HG03520 (cell line): ENCODE results near the gene ACOT11.
"Not testable (repeated sequence)": the region's sequence is repeated elsewhere in the genome, so short reads cannot be mapped to it uniquely, and the experiment has no call there.

Source experiments
- ATAC-seq: cut with Tn5 transposase; IDR thresholded peaks from one replicate; pipeline ENCODE4 v1.9.1; 2021; ENCODE audit warnings: mild to moderate bottlenecking, moderate library complexity; ENCODE audit not compliant: unreplicated experiment

Gene ACOT11

DNA sequence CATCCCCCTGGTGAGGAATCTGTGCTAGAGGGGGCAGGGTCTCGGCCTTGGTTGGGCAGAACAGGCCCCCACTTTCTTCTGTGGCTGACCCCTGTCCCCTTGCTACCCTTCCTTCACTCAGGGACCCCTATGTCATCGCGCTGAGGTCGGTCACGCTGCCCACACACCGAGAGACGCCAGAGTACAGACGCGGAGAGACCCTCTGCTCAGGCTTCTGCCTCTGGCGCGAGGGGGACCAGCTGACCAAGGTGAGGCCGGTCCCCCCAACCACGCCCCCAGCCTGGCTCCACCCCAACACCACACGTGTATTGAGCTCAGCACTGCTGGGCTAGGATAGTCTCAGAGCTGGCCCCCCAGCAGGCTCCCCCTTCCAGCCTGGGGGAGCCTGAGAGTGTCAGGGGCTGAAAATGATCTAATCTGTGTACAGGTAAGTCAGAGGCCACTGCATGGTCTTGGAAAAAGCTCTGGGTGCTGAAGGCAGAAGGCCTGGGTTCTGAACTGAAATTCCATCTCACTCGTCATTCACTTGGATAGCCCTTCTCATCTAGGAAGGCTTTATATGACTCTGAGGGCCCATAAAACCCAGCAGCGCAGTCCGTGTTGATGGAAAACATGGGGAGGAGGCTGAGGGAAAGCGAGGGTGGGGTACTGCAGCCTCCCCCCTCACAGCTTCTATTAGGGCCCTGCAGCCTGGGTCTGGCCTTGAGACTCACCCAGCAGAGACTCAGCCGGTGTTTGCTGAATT is 60.0 kb downstream of the ACOT11 start:
- ATAC-seq: no peak

DNA sequence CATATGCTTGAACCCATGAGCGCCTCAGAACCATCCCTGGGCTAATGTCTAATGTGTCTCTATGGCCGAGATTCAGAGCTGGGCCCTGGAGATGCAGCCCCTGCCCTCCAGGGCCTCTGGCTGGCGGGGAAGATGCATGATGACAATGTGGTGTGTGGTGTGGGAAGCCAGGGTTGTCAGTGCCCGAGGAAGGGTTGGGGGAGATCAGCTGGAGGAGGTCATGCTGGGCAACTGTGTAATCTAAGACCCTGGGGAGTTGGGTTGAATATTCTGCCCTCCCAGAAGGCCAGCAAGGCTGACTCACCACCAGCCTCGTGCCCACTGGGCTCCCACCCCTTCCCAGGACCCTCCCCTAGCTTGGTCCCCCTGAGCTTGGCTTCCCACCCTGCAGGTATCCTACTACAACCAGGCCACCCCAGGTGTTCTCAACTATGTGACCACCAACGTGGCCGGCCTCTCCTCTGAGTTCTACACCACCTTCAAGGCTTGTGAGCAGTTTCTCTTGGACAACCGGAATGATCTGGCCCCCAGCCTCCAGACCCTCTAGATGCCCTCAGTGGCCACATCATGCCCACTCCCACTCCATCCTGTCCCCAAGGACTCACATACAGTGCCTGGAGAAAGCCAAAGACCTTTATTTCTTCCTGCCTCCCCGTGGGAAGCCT is 60.7 kb downstream of the ACOT11 start:
- no peak for ATAC-seq

DNA sequence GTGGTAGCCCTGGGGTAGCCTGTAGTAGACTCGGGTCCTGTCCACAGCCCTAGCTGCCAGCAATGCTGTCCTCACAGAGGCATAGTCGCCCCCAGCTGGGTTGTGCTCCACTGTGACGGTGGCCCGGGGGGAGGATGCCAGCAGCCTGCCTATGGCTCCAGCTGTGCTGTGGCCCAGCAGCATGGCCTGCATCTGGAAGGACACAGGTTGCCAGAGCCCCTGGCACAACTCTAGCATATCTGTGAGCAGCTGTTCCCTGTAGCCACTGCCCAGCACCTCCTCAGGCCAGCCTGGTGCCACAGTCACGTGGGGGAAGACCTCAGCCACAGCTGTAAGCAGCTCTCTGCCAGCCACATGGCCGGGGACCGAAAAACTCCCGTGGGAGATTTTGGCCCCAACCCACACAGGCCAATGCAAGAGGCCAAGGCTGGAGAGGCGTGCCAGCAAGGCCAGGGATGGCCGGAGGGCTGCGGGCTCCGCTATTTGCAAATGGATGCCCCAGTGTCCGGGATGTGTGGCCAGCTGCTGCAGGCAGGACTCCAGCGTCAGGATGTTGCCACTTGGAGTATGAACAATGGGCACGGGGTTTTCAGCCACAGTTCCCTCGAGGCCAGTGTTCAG is 61.4 kb downstream of the ACOT11 start:
- ATAC-seq: no peak

DNA sequence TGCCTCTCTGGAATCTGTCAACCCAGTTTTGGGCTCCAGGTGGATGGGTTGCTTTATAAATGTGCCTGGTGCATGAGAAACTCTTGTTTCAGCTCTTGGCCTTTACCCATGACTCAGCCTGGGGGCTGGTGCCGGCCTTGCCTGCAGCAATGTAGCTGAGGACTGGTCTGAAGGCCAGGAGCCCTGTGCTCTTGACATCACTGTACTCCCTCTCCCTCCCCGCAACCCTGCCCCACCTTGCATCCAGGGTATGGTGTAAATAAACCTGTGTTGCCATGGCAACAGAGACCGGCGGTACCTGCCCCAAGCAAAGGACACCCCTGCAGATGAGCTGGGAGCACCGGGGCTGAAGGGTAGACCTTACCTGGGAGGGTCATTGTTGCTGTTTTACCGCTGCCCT is 62.0 kb downstream of the ACOT11 start:
- ATAC-seq: no peak

DNA sequence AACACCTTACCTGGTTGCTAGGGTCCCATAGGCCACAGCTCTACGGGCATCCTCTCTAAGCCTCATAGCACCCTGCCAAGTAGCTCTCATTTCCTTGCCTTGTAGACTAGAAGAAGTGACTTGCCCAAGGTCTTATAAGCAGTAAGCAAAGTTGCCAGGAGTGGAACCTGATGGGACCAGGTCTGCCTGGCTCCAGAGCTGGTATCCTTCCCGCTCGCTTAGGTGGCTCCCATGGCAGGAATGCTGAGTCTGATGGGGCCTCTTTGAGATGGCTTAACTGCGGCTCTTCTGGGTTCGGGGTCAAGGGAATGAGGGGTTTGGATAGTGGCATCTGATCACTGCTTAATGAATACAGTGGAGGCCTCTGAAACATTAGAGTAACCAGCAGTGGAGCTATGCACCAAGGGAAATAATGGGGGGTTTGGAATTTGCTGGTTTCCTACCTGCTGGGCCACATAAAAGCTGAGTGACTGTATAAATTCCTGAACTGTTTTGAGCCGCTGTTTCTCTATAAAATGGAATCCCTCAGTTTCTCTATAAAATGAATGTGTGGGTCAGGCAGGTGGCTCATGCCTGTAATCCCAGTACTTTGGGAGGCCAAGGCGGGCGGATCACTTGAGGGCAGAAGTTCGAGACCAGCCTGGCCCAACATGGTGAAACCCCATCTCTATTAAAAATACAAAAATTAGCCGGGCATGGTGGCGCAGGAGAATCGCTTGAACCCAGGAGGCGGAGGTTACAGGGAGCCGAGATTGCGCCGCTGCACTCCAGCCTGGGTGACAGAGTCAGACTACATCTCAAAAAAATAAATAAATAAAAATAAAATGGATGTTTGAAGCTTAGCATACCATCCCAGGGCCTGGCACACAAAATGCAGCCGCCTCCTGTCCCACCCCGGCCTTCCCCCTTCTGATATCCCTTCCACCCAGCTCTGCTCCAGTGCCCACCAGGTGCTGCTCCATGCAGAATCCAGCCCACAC is 62.9 kb downstream of the ACOT11 start:
- ATAC-seq: no peak

DNA sequence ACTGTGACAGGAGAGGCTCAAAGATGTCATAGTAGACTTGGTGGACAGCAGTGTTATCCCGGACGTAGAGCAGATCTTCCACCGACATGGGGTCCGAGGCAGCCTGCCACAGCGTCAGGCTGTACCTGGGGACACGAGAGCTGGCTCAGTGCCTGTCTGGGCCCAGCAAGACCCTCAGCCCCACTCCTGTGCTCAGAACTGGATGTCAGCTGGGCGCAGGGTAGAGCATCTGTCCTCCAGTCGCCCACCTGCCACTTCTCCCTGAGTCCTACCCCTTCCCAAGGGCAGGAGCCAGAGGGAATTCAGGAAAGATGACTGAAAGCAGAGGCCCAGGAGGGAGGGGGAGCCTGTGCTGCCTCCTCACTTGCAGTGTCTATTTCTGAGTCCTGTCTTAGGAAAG is 63.6 kb downstream of the ACOT11 start:
- ATAC-seq: no peak

DNA sequence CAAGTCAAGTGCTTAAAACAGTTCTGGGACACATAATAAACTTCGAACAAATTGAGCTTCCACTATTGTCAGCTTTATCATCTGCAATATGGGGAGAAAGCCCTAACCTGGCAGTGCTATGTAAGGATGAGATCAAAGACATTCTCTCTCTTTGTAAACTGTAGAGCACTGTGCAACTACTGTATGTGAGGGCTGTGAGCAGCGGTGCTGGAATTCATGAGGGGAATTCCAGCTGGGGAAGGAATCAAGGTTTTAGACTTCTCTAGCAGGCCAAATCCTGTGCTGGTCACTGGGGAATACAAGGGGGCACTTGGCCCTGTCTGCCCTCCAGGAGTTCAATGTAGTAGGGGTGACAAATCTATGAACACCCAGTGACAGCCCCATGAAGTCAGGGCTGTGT is 66.0 kb downstream of the ACOT11 start:
- ATAC-seq: no peak

DNA sequence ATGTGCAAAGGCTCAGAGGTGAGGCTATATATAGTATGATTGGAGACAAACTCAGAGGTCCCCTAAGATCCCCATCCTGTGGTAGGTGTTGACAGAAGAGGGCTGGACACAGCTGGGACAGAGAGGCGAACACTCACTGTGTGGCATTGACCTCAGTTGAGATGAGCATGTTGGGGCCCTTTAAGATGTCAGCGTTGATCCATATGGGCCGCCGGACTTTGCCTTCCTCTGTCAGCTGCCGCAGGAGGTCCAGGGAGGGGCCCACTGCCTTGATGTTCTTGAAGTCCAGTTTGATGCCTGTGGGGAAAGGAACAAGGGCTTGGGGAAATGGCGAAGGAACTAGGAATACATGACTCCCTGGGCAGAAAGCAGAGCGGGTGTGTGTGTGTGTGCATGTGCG is 66.5 kb downstream of the ACOT11 start:
- no peak for ATAC-seq

DNA sequence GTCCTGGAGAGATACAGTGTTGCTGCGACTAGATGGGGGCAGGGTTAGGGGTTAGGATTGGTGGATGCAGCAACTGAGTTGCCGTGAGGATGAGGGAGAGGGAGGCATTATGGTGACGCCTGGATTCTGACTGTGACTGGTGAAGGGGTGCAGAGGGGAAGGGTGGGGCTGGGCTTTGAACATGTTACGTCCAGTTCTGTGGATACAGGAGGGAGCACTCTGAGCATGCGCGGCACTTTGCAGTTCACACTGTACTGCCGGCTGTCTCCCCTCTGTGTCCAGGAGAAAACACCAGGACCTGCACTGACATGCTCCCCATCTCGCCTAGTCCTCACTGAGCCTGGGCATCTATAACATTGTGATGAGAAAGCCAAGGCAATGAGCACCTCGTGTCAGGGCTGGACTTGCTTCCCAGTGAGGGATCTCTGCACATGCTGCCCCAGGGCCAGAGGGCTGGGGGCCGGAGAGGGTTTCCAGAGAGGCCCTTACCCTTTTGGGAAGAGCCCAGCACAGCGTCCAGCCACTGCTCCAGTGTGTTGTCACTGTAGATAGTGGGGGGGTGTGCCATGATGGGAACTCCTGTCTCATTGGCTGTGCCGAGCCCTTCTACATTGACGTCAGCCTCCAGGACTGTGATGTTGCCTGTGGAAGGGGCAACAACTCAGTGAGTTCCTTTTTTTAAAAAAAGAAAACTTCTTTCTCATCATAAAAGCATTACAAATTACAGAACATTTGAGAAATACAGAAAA is 67.7 kb downstream of the ACOT11 start:
- ATAC-seq: no peak

DNA sequence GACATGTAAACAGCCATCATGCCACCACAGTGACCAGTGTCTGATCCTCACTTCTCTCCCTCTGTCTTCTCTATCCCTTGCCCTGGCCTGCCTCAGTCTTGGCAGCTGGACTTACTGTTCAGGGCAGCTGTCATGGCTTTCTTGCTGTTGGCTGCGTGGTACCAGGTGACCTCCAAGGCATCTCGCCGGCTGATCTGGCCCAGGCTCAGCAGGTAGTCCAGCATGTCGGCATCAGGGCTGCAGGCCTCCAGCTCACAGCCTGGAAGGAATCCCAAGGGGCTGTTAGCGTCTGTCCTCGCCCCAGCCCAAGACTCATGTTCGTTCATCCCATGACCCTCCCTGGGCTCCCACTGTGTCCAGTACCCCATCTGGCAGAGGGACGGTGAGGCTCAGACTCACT is 71.7 kb downstream of the ACOT11 start:
- no peak for ATAC-seq

DNA sequence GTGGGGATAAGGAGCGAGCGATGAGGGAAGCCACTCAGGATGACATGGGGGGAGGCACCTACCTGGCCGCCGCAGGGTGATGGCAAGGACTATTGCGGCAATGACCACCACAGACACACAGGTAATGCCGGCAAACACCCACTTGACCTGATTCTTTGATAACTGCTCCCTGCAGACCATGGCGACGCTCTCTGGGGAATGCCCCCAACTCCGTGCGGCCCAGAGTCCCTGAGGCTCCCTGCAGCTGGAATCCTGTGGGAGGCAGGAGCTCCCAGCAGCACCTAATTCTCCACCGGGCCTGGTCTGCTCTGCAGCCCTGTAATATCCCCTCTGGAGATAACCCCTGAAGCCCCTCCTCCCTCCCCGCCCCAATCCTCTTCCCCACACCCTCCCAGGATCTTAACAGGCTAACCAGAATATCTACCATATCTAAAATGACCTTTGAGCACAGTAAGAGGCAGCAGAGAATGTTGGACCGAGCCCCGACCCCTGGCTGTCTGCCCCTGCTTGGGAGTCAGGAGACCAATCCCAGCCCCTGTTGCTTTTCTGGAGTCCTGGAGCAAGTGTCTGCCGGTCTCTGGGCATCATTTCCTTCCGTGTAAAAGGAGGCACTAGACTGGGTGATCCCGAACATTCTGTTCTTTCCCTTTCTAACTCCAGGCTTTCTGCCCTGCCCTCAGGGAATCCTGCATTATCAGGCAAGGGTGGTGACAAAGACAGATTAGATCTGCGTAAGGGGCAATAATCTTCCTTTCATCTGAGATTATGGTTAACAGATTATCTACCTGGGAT is 75.4 kb downstream of the ACOT11 start, which contains the start of gene FAM151A:
FAM151A (minus strand) TSS at position 310 of the 792 bp plus-strand sequence; CDS start at position 180, 130 bp downstream.
- no peak for ATAC-seq

DNA sequence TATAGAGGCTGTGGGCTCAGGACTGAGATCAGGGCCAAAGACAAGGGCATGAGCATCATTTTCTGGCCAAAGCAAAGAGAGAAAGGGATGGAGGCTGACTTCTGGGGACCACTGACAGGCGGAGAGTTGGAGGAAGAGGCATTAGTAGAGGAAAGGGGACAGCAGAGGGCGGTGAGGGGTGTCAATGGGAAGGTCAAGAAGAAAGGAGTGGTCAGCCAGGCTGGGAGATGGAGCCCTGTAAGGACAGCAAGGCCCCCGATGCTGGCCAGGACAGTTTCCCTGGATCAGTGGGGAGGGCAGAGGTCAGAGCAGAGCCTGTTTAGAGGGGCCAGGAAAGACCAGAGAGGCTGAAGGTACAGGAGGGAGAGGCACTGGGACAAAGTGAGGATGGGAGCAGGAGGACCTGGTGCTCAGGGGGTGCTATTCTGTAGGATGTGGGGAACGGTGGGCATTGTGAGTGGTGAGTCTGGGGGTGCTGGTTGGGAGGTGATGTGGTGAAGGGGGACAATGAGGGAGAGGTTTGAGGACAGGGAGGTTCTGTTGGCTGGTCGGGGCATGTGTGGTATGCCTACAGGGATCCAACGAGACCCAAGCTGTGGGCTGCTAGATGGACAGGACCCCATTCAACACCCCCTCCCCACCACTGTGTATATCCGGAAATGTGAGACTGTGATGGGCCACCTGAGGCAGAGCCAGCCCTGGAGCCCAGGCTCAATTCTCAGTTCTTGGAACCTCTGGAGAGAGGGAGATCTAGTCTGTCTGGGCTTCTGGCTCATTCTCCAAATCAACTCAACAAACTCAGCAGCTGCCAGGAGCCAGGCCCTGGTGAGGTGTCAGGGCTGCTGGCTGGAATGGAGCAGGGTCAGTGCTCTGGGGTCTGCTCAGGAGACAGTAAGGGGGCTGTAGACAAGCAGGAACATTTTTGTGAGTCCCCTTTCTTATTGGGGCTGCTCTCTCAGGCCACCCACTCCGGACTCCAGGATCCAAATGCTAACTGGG is 76.7 kb downstream of the ACOT11 start:
- ATAC-seq: no peak

DNA sequence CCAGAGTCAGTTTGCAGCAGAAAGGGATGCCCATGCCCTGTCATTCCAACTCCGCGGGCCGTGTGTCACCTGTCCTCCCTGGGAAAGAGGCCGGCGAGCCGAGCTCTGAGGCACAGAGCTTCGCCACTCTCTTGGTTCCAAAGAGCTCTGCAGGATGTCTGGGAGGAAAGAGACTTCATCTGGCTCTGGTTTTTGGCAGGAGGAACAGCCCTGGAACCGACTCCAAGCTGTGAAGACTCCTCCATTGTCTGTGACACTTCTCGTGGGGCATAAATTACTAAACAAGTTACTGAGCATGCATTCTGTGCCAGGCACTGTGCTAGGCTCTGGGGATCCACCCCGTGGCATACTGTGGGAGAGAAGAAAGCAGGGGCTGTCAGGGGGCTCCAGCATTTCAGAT is 79.2 kb downstream of the ACOT11 start:
- ATAC-seq: no peak

DNA sequence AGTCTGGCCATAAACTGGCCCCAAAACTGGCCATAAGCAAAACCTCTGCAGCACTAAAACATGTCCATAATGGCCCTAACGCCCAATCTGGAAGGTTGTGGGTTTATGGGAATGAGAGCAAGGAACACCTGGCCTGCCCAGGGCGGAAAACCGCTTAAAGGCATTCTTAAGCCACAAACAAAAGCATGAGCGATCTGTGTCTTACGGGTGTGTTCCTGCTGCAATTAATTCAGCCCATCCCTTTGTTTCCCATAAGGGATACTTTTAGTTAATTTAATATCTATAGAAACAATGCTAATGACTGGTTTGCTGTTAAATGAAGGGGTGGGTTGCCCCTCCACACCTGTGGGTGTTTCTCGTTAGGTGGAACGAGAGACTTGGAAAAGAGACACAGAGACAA is 87.8 kb downstream of the ACOT11 start:
- ATAC-seq: not testable (repeated sequence)

DNA sequence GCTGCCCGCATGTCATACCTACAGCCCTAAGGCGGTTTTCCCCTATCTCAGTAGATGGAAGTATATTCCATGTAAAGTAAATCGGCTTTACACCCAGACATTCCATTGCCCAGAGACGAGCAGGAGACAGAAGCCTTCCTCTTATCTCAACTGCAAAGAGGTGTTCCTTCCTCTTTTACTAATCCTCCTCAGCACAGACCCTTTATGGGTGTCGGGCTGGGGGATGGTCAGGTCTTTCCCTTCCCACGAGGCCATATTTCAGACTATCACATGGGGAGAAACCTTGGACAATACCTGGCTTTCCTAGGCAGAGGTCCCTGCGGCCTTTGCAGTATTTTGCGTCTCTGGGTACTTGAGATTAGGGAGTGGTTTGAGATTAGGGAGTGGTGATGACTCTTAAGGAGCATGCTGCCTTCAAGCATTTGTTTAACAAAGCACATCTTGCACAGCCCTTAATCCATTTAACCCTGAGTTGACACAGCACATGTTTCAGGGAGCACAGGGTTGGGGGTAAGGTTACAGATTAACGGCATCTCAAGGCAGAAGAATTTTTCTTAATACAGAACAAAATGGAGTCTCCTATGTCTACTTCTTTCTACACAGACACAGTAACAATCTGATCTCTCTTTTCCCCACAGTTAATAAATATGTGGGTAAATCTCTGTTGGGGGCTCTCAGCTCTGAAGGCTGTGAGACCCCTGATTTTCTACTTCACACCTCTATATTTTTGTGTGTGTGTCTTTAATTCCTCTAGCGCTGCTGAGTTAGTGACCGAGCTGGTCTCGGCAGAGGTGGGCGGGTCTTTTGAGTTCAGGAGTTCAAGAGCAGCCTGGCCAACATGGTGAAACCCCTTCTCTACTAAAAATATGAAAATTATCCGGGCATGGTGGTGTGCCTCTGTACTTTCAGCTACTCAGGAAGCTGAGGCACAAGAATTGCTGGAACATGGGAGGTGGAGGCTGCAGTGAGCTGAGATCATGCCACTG is 88.7 kb downstream of the ACOT11 start:
- ATAC-seq: not testable (repeated sequence)

DNA sequence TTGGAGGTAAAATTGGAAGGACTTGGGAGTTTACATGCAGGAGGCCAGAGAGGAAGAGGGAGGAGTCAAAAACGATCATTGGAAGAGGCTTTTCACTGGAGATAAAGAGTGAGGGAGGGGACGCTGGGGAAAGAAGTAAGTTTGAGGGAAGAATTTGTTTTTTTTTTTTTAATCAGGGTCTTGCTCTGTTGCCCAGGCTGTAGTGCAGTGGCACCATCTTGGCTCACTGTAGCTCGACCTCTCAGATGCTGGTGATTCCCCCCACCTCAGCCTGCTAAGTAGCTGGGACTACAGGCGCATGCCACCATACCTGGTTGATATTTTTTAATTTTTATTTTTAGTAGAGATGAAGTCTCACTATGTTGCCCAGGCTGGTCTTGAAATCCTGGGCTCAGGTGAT is 92.3 kb downstream of the ACOT11 start:
- no peak for ATAC-seq
